NCI-H82 treated with DMSO at 0.1 percent for 48 hours (cell line): ENCODE measurements around the gene LGALS3BP.

Experiments
- DNase-seq: peaks from one replicate; lab custom pipeline; 2025; ENCODE audit not compliant: unreplicated experiment; lab: John Stamatoyannopoulos, UW

Gene LGALS3BP

GRCh38 chr17:78999947-79000395 lies 20.2 kb upstream of the LGALS3BP start:
- DNase-seq, result no peak

- DNase-seq, result no peak
These were observed 19.5 kb upstream of the LGALS3BP start for GRCh38 chr17:78999056-78999768.

- DNase-seq, result no peak
These were observed 18.8 kb upstream of the LGALS3BP start for GRCh38 chr17:78998311-78999055.

GRCh38 chr17:78997881-78998280 lies 18.2 kb upstream of the LGALS3BP start:
- DNase-seq, result no peak

- DNase-seq, result no peak
These were observed 17.6 kb upstream of the LGALS3BP start for GRCh38 chr17:78997231-78997741.

GRCh38 chr17:78996781-78997201 lies 17.1 kb upstream of the LGALS3BP start:
- DNase-seq, result no peak

- no peak for DNase-seq
These were observed 16.2 kb upstream of the LGALS3BP start for GRCh38 chr17:78995761-78996451.

- no peak for DNase-seq
These were observed 15.5 kb upstream of the LGALS3BP start for GRCh38 chr17:78995022-78995760.

- DNase-seq, result no peak
These were observed 14.4 kb upstream of the LGALS3BP start for GRCh38 chr17:78993981-78994671.

GRCh38 chr17:78993241-78993956 lies 13.7 kb upstream of the LGALS3BP start:
- DNase-seq, result no peak

GRCh38 chr17:78992542-78993212 lies 13.0 kb upstream of the LGALS3BP start:
- no peak for DNase-seq

GRCh38 chr17:78991906-78992532 lies 12.3 kb upstream of the LGALS3BP start:
- DNase-seq, result no peak

GRCh38 chr17:78991017-78991738 lies 11.5 kb upstream of the LGALS3BP start:
- no peak for DNase-seq

GRCh38 chr17:78990349-78991016 lies 10.8 kb upstream of the LGALS3BP start:
- DNase-seq, result peak; percentile 7

GRCh38 chr17:78988152-78988551 lies 8.4 kb upstream of the LGALS3BP start:
- no peak for DNase-seq

GRCh38 chr17:78986649-78987328 lies 7.1 kb upstream of the LGALS3BP start:
- DNase-seq, result no peak
